Prostate gland (tissue), 2 donors: Measurements from ENCODE around the gene DNAJC1. TPM values are rescaled to one million over a fixed set of nuclear protein-coding genes. Genes with fewer than 3 reads are reported as not detected.

Experiments used
- DNase-seq: peaks from one replicate; pipeline ENCODE4 v3.0.0-alpha.2; 2019; ENCODE audit warnings: low spot score
- H3K27ac ChIP-seq, 2 donors: fragments of 200-600 bp; sonication (generic); 2 replicates each; pipeline ENCODE4 v1.5.1; 2017 to 2019
- H3K27me3 ChIP-seq: fragments of 200-600 bp; sonication (generic); replicated peaks from 2 replicates; pipeline ENCODE4 v1.5.1; 2019; ENCODE audit not compliant: insufficient read depth
- H3K36me3 ChIP-seq, 2 donors: fragments of 200-600 bp; sonication (generic); 1 replicate in 1 of 2; 2 replicates in 1 of 2; pipeline versions ENCODE4 v1.5.1 to v1.8.1; 2017 to 2019
- H3K4me1 ChIP-seq: fragments of 200-600 bp; sonication (generic); replicated peaks from 2 replicates; pipeline ENCODE4 v1.5.1; 2019
- H3K4me3 ChIP-seq, 2 donors: fragments of 200-600 bp; sonication (generic); 2 replicates each; pipeline ENCODE4 v1.5.1; 2017 to 2019
- H3K9me3 ChIP-seq: fragments of 200-600 bp; sonication (generic); 2 replicates; pipeline ENCODE4 v1.5.1; 2017
- CTCF ChIP-seq, 4 experiments: fragments of 200-600 bp in 2 of 4; fragments of 450-650 bp in 2 of 4; sonication (generic) in 2 of 4; IDR thresholded peaks; 1 replicate in 3 of 4; 2 replicates in 1 of 4; pipeline ENCODE4 v1.5.1; 2016 to 2019; ENCODE audit warnings: antibody characterized with exemption in 4 of 4, mild to moderate bottlenecking in 2 of 4, moderate library complexity in 2 of 4
- POLR2A ChIP-seq: fragments of 450-650 bp; IDR thresholded peaks from one replicate; pipeline ENCODE4 v1.6.1; 2016; ENCODE audit warnings: antibody characterized with exemption, mild to moderate bottlenecking
- POLR2AphosphoS5 ChIP-seq: sonication (generic); formaldehyde crosslinking; IDR thresholded peaks from one replicate; pipeline ENCODE4 v1.6.1; 2017; ENCODE audit warnings: antibody characterized with exemption
- WGBS: methylation state at CpG from one replicate; pipeline ENCODE4 v1.1.5; 2018; 5-methylcytosine and 5-hydroxymethylcytosine counted together
- intact Hi-C: fragments of 100-400 bp; cut with DNase I; formaldehyde crosslinking; loops from one replicate; pipeline ENCODE4 v1.14.2; 2022
- total RNA-seq, 2 donors: library from RNA; depleted of rRNA; stranded (reverse); fragments of >200 nt; gene quantifications; one replicate each; pipeline ENCODE4 v1.1.0, GENCODE V29; 2016

Gene DNAJC1
- total RNA-seq, 2 donors from 2014 or later: 62.8 to 89.3 TPM

GRCh38 chr10:21807180-21807579 lies 196.3 kb downstream of the DNAJC1 start:
- no peaks in the 10 kb centered on the region for H3K4me1 ChIP-seq
- no peak overlapping the region for H3K4me3 ChIP-seq
- no peak for DNase-seq
- no peaks in the 10 kb centered on the region for H3K9me3 ChIP-seq
- no peaks in the 10 kb centered on the region for H3K36me3 ChIP-seq
- no peak for TF ChIP-seq POLR2A
- no peak for TF ChIP-seq POLR2AphosphoS5
- TF ChIP-seq CTCF (IDR thresholded peaks at IDR 0.05): no peak
- no peak overlapping the region for H3K27ac ChIP-seq
- no peaks in the 10 kb centered on the region for H3K27me3 ChIP-seq
- intact Hi-C loops: no loop called here
- WGBS: 78% methylated on average over 5 of the region's 5 CpGs

- no peak overlapping the region for H3K4me3 ChIP-seq
- WGBS: 0% methylated on average over 1 of the region's 1 CpG
- H3K4me1 ChIP-seq: no peaks in the 10 kb centered on the region
- intact Hi-C loops: no loop called here
- no peak overlapping the region for H3K27ac ChIP-seq
- no peaks in the 10 kb centered on the region for H3K36me3 ChIP-seq
- H3K27me3 ChIP-seq: no peaks in the 10 kb centered on the region
- DNase-seq: no peak
- H3K9me3 ChIP-seq: no peaks in the 10 kb centered on the region
- TF ChIP-seq POLR2AphosphoS5 (no peak), CTCF (IDR thresholded peaks at IDR 0.05) (no peak), POLR2A (no peak)
Observed at GRCh38 chr10:21803374-21803773, 200.2 kb downstream of the DNAJC1 start.

GRCh38 chr10:21801609-21802008 lies 201.9 kb downstream of the DNAJC1 start:
- intact Hi-C loops: no loop called here
- no peaks in the 10 kb centered on the region for H3K4me1 ChIP-seq
- no peaks in the 10 kb centered on the region for H3K9me3 ChIP-seq
- WGBS: 98% methylated on average over 5 of the region's 5 CpGs
- H3K4me3 ChIP-seq: no peak overlapping the region
- H3K27ac ChIP-seq: no peak overlapping the region
- no peak for TF ChIP-seq POLR2A
- TF ChIP-seq CTCF (IDR thresholded peaks at IDR 0.05): no peak
- TF ChIP-seq POLR2AphosphoS5: no peak
- DNase-seq: no peak
- H3K27me3 ChIP-seq: no peaks in the 10 kb centered on the region
- H3K36me3 ChIP-seq: no peaks in the 10 kb centered on the region

DNA sequence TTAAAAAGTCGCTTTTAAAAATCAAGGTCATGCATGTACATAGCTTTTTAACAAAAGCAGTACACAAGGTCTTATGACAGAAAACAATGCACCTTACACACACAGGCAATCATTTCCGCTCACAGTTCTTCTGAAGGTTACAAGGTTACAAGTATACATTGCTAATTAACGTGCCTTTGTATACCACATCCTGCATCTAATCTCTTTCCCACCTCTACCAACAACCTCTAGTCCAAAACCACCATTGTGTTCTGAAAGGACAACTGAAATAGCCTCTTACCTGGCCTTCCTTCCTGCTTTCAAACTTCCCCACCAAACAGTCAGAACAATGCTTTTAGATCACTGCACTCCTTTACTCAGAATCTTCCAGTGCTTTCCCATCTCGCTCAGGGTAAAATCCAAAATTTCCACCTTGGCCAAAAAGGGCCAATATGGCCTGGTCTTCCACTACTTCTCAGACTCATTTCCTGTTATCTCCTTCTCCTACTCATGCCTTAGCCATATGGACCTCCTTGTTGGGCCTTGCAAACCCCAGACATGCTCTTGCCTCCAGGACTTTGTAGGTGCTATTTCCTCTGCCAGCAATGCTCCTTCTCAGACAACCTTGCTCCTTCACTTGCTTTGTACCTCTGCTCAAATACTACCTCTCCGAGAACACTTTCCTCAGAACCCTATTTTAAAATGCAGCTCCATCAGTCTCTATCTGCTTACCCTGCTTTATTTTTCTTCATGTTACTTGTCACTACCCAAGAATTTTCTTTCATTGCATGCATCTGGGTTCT lies 205.4 kb downstream of the DNAJC1 start:
- Histone ChIP-seq H3K27me3 (no peaks in the 10 kb centered on the region), H3K4me1 (no peaks in the 10 kb centered on the region), H3K9me3 (no peaks in the 10 kb centered on the region), H3K4me3 (no peak overlapping the region), H3K36me3 (no peaks in the 10 kb centered on the region), H3K27ac (no peak overlapping the region)
- no peak for TF ChIP-seq POLR2AphosphoS5
- no peak for TF ChIP-seq CTCF (IDR thresholded peaks at IDR 0.05)
- TF ChIP-seq POLR2A: no peak
- intact Hi-C loops: no loop called here
- WGBS: 94% methylated on average over 5 of the region's 5 CpGs
- no peak for DNase-seq

DNA sequence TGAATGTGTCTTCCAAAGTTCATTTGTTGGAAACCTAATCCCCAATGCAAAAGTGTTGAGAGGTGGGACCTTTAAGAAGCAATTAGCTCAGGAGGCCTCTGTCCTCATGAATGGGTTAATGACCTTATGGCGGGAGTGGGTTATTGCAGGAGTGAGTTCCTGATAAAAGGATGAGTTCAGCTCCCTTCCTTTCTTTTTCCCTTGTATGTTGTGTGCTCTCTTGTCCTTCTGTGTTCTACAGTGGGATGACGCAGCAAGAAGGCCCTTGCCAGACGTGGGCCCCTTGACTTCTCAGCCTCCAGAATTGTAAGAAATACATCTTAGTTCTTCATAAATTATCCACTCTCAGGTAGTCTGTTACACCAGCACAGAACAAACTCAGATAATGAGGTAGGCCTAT lies 206.0 kb downstream of the DNAJC1 start:
- no peaks in the 10 kb centered on the region for H3K4me1 ChIP-seq
- intact Hi-C loops: no loop called here
- TF ChIP-seq CTCF (IDR thresholded peaks at IDR 0.05) (no peak), POLR2A (no peak), POLR2AphosphoS5 (no peak)
- no peak overlapping the region for H3K4me3 ChIP-seq
- H3K27ac ChIP-seq: no peak overlapping the region
- no peaks in the 10 kb centered on the region for H3K27me3 ChIP-seq
- no peaks in the 10 kb centered on the region for H3K9me3 ChIP-seq
- no peak for DNase-seq
- no peaks in the 10 kb centered on the region for H3K36me3 ChIP-seq
- 99% methylated on average over 3 of the region's 3 CpGs for WGBS
